GM12878 (cell line): ENCODE results near the gene BRWD1. TPM values are rescaled to one million over a fixed set of nuclear protein-coding genes. Genes with fewer than 3 reads are reported as not detected.

Source experiments
- BCL11A ChIP-seq: IDR thresholded peaks from 2 replicates; pipeline ENCODE4 v1.6.1; 2011; ENCODE audit warnings: low read depth, low read length
- CEBPZ ChIP-seq: fragments of 150-350 bp; IDR thresholded peaks from 2 replicates; pipeline ENCODE4 v1.6.1; 2016; ENCODE audit warnings: low read depth, low read length
- KDM1A ChIP-seq: fragments of 200-600 bp; sonication (generic); IDR thresholded peaks from 2 replicates; pipeline ENCODE4 v1.6.1; 2016; ENCODE audit warnings: borderline replicate concordance
- PAX5 ChIP-seq: IDR thresholded peaks from 2 replicates; pipeline ENCODE4 v1.6.1; 2011; ENCODE audit warnings: low read depth, low read length, borderline replicate concordance
- SRF ChIP-seq, 2 experiments: IDR thresholded peaks; 2 replicates each; pipeline ENCODE4 v1.6.1; 2011; ENCODE audit warnings: low read depth in 2 of 2, low read length in 2 of 2, mild to moderate bottlenecking in 1 of 2, moderate library complexity in 1 of 2
- polyA plus RNA-seq, 11 experiments: library from polyadenylated mRNA; depleted of rRNA in 4 of 11; unstranded in 6 of 11; stranded (reverse) in 5 of 11; fragments of >200 nt; fragmentation: Nextera tagmentation in 4 of 11; fragmentation: Illumina TruSeq in 1 of 11; extraction: Ambion mirVana in 4 of 11; extraction: Trizol in 1 of 11; gene quantifications; 1 replicate in 1 of 11; 2 replicates in 10 of 11; pipeline versions ENCODE4 v1.2.1 to v1.2.3, GENCODE V29; 2011 to 2016; ENCODE audit warnings: inconsistent platforms in 2 of 11, missing spikeins in 2 of 11, low read depth in 1 of 11
- total RNA-seq, 4 experiments: library from RNA; depleted of rRNA in 3 of 4; stranded (reverse); fragments of >200 nt in 3 of 4; fragmentation: Illumina TruSeq in 1 of 4; extraction: Trizol in 1 of 4; gene quantifications; 2 replicates each; pipeline versions ENCODE4 v1.2.1 to v1.2.3, GENCODE V29; 2013 to 2021
- TF ChIP-seq, protein P1 (sequence below): fragments of 450-650 bp; formaldehyde crosslinking; IDR thresholded peaks from 2 replicates; pipeline ENCODE4 v1.5.0; 2022; ENCODE audit warnings: mild to moderate bottlenecking, missing genetic modification characterization
- TF ChIP-seq, protein P2 (sequence below): IDR thresholded peaks from 2 replicates; pipeline ENCODE4 v1.6.1; 2012; ENCODE audit warnings: improper control_type of control experiment, low read depth, low read length; ENCODE audit not compliant: insufficient replicate concordance
- TF ChIP-seq, protein P3 (sequence below): fragments of 450-650 bp; formaldehyde crosslinking; IDR thresholded peaks from 2 replicates; pipeline ENCODE4 v1.4.0; 2020; ENCODE audit warnings: mild to moderate bottlenecking, moderate library complexity
- TF ChIP-seq, protein P4 (sequence below): fragments of 450-650 bp; conservative IDR thresholded peaks from 2 replicates; pipeline ENCODE4 v1.6.1; 2017; ENCODE audit warnings: mild to moderate bottlenecking, moderate library complexity

BRWD1 gene
- total and polyA plus RNA-seq, 10 of the 15 experiments (the other 5 are each of a cell fraction or from before 2014, with no cell fraction given) = 3.1 to 19.0 (median 13.5) TPM

DNA sequence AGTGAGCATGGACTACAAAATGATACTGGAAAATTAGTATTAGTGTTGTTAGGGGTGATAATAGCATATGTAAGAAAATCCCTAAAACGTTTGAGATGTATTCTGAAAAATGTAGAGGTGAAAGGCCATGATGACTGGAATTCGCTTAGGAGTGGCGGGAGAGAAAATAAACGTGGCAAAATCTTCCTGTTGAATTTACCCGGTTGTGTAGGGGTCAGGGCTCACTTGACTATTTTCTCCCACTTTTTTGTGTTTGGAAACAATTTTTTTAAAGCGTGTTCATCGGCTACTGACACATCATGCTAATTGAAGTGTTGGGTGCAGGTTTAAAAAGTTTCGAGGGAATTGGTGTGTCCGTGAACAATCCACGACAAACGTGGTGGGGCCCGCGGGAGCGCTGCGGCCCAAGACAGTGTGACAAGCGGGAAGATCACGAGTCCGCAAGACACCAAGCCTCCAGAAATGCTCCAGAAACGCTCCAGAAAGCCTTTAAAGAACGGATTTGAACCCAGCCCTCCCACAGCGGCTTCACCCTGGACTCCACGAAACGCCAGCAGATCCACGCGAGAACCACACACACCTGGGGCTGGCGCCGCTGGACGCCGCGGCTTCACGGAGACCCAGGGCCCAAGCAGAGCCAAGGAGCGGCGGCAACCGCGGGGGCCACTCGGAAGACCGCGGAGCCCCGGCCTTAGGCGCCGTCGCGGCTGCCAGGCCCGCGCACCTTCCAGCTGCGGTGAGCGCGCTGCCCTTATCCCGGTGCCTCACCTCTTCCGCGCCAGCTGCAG, 130.8 kb downstream of the BRWD1 start (continued):
- TF ChIP-seq PAX5 (no peak), SRF (IDR thresholded peaks at IDR 0.05; ENCODE audit: low read depth in 2 of 2, low read length in 2 of 2) (no peak), BCL11A (no peak), CEBPZ (no peak), KDM1A (no peak)
- TF ChIP-seq, protein P1, sequence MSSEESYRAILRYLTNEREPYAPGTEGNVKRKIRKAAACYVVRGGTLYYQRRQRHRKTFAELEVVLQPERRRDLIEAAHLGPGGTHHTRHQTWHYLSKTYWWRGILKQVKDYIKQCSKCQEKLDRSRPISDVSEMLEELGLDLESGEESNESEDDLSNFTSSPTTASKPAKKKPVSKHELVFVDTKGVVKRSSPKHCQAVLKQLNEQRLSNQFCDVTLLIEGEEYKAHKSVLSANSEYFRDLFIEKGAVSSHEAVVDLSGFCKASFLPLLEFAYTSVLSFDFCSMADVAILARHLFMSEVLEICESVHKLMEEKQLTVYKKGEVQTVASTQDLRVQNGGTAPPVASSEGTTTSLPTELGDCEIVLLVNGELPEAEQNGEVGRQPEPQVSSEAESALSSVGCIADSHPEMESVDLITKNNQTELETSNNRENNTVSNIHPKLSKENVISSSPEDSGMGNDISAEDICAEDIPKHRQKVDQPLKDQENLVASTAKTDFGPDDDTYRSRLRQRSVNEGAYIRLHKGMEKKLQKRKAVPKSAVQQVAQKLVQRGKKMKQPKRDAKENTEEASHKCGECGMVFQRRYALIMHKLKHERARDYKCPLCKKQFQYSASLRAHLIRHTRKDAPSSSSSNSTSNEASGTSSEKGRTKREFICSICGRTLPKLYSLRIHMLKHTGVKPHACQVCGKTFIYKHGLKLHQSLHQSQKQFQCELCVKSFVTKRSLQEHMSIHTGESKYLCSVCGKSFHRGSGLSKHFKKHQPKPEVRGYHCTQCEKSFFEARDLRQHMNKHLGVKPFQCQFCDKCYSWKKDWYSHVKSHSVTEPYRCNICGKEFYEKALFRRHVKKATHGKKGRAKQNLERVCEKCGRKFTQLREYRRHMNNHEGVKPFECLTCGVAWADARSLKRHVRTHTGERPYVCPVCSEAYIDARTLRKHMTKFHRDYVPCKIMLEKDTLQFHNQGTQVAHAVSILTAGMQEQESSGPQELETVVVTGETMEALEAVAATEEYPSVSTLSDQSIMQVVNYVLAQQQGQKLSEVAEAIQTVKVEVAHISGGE (CRISPR knock-in tag) = no peak
- TF ChIP-seq, protein P2, sequence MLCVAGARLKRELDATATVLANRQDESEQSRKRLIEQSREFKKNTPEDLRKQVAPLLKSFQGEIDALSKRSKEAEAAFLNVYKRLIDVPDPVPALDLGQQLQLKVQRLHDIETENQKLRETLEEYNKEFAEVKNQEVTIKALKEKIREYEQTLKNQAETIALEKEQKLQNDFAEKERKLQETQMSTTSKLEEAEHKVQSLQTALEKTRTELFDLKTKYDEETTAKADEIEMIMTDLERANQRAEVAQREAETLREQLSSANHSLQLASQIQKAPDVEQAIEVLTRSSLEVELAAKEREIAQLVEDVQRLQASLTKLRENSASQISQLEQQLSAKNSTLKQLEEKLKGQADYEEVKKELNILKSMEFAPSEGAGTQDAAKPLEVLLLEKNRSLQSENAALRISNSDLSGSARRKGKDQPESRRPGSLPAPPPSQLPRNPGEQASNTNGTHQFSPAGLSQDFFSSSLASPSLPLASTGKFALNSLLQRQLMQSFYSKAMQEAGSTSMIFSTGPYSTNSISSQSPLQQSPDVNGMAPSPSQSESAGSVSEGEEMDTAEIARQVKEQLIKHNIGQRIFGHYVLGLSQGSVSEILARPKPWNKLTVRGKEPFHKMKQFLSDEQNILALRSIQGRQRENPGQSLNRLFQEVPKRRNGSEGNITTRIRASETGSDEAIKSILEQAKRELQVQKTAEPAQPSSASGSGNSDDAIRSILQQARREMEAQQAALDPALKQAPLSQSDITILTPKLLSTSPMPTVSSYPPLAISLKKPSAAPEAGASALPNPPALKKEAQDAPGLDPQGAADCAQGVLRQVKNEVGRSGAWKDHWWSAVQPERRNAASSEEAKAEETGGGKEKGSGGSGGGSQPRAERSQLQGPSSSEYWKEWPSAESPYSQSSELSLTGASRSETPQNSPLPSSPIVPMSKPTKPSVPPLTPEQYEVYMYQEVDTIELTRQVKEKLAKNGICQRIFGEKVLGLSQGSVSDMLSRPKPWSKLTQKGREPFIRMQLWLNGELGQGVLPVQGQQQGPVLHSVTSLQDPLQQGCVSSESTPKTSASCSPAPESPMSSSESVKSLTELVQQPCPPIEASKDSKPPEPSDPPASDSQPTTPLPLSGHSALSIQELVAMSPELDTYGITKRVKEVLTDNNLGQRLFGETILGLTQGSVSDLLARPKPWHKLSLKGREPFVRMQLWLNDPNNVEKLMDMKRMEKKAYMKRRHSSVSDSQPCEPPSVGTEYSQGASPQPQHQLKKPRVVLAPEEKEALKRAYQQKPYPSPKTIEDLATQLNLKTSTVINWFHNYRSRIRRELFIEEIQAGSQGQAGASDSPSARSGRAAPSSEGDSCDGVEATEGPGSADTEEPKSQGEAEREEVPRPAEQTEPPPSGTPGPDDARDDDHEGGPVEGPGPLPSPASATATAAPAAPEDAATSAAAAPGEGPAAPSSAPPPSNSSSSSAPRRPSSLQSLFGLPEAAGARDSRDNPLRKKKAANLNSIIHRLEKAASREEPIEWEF = no peak
- TF ChIP-seq, protein P3, sequence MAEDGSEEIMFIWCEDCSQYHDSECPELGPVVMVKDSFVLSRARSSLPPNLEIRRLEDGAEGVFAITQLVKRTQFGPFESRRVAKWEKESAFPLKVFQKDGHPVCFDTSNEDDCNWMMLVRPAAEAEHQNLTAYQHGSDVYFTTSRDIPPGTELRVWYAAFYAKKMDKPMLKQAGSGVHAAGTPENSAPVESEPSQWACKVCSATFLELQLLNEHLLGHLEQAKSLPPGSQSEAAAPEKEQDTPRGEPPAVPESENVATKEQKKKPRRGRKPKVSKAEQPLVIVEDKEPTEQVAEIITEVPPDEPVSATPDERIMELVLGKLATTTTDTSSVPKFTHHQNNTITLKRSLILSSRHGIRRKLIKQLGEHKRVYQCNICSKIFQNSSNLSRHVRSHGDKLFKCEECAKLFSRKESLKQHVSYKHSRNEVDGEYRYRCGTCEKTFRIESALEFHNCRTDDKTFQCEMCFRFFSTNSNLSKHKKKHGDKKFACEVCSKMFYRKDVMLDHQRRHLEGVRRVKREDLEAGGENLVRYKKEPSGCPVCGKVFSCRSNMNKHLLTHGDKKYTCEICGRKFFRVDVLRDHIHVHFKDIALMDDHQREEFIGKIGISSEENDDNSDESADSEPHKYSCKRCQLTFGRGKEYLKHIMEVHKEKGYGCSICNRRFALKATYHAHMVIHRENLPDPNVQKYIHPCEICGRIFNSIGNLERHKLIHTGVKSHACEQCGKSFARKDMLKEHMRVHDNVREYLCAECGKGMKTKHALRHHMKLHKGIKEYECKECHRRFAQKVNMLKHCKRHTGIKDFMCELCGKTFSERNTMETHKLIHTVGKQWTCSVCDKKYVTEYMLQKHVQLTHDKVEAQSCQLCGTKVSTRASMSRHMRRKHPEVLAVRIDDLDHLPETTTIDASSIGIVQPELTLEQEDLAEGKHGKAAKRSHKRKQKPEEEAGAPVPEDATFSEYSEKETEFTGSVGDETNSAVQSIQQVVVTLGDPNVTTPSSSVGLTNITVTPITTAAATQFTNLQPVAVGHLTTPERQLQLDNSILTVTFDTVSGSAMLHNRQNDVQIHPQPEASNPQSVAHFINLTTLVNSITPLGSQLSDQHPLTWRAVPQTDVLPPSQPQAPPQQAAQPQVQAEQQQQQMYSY (CRISPR knock-in tag) = no peak
- TF ChIP-seq, protein P4, sequence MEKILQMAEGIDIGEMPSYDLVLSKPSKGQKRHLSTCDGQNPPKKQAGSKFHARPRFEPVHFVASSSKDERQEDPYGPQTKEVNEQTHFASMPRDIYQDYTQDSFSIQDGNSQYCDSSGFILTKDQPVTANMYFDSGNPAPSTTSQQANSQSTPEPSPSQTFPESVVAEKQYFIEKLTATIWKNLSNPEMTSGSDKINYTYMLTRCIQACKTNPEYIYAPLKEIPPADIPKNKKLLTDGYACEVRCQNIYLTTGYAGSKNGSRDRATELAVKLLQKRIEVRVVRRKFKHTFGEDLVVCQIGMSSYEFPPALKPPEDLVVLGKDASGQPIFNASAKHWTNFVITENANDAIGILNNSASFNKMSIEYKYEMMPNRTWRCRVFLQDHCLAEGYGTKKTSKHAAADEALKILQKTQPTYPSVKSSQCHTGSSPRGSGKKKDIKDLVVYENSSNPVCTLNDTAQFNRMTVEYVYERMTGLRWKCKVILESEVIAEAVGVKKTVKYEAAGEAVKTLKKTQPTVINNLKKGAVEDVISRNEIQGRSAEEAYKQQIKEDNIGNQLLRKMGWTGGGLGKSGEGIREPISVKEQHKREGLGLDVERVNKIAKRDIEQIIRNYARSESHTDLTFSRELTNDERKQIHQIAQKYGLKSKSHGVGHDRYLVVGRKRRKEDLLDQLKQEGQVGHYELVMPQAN = peak; percentile 72
